Glomerular visceral epithelial cell (primary cell): ENCODE measurements around the gene KCNMA1.

ENCODE experiments used
- DNase-seq: peaks from one replicate; pipeline ENCODE4 v3.0.0-alpha.2; 2016; ENCODE audit errors: extremely low spot score

The KCNMA1 gene

GRCh38 chr10:77490534-77491314 is 146.9 kb downstream of the KCNMA1 start:
- no peak for DNase-seq

- DNase-seq, result no peak
Measured at GRCh38 chr10:77486517-77486916, 151.1 kb downstream of the KCNMA1 start.

- no peak for DNase-seq
Measured at GRCh38 chr10:77485847-77486246, 151.8 kb downstream of the KCNMA1 start.

- no peak for DNase-seq
Measured at GRCh38 chr10:77482072-77482471, 155.5 kb downstream of the KCNMA1 start.

- DNase-seq, result no peak
Measured at GRCh38 chr10:77479586-77479985, 158.0 kb downstream of the KCNMA1 start.

GRCh38 chr10:77478962-77479359 is 158.6 kb downstream of the KCNMA1 start:
- no peak for DNase-seq

- peak; percentile 69 for DNase-seq
Measured at GRCh38 chr10:77478247-77478961, 159.2 kb downstream of the KCNMA1 start.

GRCh38 chr10:77475522-77475921 is 162.1 kb downstream of the KCNMA1 start:
- no peak for DNase-seq

GRCh38 chr10:77474939-77475338 is 162.7 kb downstream of the KCNMA1 start:
- no peak for DNase-seq

- no peak for DNase-seq
Measured at GRCh38 chr10:77474386-77474785, 163.2 kb downstream of the KCNMA1 start.

- DNase-seq, result no peak
Measured at GRCh38 chr10:77472146-77472545, 165.5 kb downstream of the KCNMA1 start.

- DNase-seq, result no peak
Measured at GRCh38 chr10:77471069-77471536, 166.5 kb downstream of the KCNMA1 start.

GRCh38 chr10:77467422-77467963 is 170.1 kb downstream of the KCNMA1 start:
- DNase-seq, result no peak

GRCh38 chr10:77463967-77464745 is 173.5 kb downstream of the KCNMA1 start:
- DNase-seq, result peak; percentile 6

- DNase-seq, result no peak
Measured at GRCh38 chr10:77463499-77463898, 174.1 kb downstream of the KCNMA1 start.

- DNase-seq, result no peak
Measured at GRCh38 chr10:77461636-77462296, 175.8 kb downstream of the KCNMA1 start.

GRCh38 chr10:77459905-77460304 is 177.7 kb downstream of the KCNMA1 start:
- no peak for DNase-seq

GRCh38 chr10:77458986-77459590 is 178.5 kb downstream of the KCNMA1 start:
- no peak for DNase-seq

GRCh38 chr10:77457721-77458120 is 179.9 kb downstream of the KCNMA1 start:
- no peak for DNase-seq

- DNase-seq, result no peak
Measured at GRCh38 chr10:77457266-77457665, 180.3 kb downstream of the KCNMA1 start.

GRCh38 chr10:77456414-77456813 is 181.2 kb downstream of the KCNMA1 start:
- DNase-seq, result no peak
